Stimulated activated CD4-positive, alpha-beta T cell treated with anti-CD3 and anti-CD28 coated beads, Interleukin-4, amount 100 ng/mL, for 1 hour (primary cell): ENCODE results near the gene MPEG1.

ENCODE experiments used
- DNase-seq: peaks from one replicate; pipeline ENCODE4 v3.0.0-alpha.2; 2020

Gene MPEG1

GRCh38 chr11:59186130-59186594, 26.6 kb downstream of the MPEG1 start:
- peak; percentile 58 for DNase-seq

- DNase-seq = no peak
These were observed 27.3 kb downstream of the MPEG1 start for GRCh38 chr11:59185386-59185945.

GRCh38 chr11:59184691-59185339, 27.9 kb downstream of the MPEG1 start:
- DNase-seq = no peak

GRCh38 chr11:59183771-59184170, 29.0 kb downstream of the MPEG1 start:
- no peak for DNase-seq

- DNase-seq = peak; percentile 26
These were observed 30.1 kb downstream of the MPEG1 start for GRCh38 chr11:59182457-59183151.

GRCh38 chr11:59181746-59182456, 30.8 kb downstream of the MPEG1 start:
- no peak for DNase-seq

- DNase-seq = no peak
These were observed 31.8 kb downstream of the MPEG1 start for GRCh38 chr11:59180907-59181306.

- no peak for DNase-seq
These were observed 32.5 kb downstream of the MPEG1 start for GRCh38 chr11:59180168-59180776.

GRCh38 chr11:59179121-59179520, 33.6 kb downstream of the MPEG1 start:
- no peak for DNase-seq

- no peak for DNase-seq
These were observed 34.3 kb downstream of the MPEG1 start for GRCh38 chr11:59178402-59178801.

GRCh38 chr11:59176330-59176729, 36.4 kb downstream of the MPEG1 start:
- no peak for DNase-seq

- no peak for DNase-seq
These were observed 37.6 kb downstream of the MPEG1 start for GRCh38 chr11:59175091-59175501.

- DNase-seq = no peak
These were observed 38.1 kb downstream of the MPEG1 start for GRCh38 chr11:59174664-59175033.

- DNase-seq = no peak
These were observed 38.6 kb downstream of the MPEG1 start for GRCh38 chr11:59173964-59174663.

- no peak for DNase-seq
These were observed 39.4 kb downstream of the MPEG1 start for GRCh38 chr11:59173080-59173963.

GRCh38 chr11:59172345-59173079, 40.2 kb downstream of the MPEG1 start:
- peak; percentile 15 for DNase-seq

- peak; percentile 91 for DNase-seq
These were observed 41.0 kb downstream of the MPEG1 start, which contains the start of gene DTX4 for GRCh38 chr11:59171508-59172322. Gene DTX4 (plus strand): TSS chr11:59172132. CDS start chr11:59172596, 464 bp downstream.

- no peak for DNase-seq
These were observed 48.7 kb downstream of the MPEG1 start for GRCh38 chr11:59164028-59164427.
